H1 (cell line): ENCODE data around the gene NDUFB6. TPM values are rescaled to one million over a fixed set of nuclear protein-coding genes. Genes with fewer than 3 reads are reported as not detected.

Source experiments
- CTCF ChIA-PET: fragments of 300-600 bp; sonication (Branson Sonifier 250); formaldehyde crosslinking; loops from one replicate; lab custom pipeline; 2021; ENCODE audit not compliant: partially characterized antibody; lab: Charles Lee
- POLR2A ChIA-PET: fragments of 300-600 bp; sonication (Branson Sonifier 250); formaldehyde crosslinking; loops from one replicate; lab custom pipeline; 2021; ENCODE audit warnings: inconsistent platforms; ENCODE audit not compliant: partially characterized antibody; lab: Charles Lee
- DNase-seq, 2 experiments: peaks; one replicate each; pipeline versions ENCODE4 v3.0.0 to v3.0.0-alpha.2; 2010 to 2022; ENCODE audit warnings: low spot score in 2 of 2, low read depth in 1 of 2, mixed read lengths in 1 of 2
- FAIRE-seq: peaks from 2 replicates; lab custom pipeline; 2011; peaks lifted over from hg19 to GRCh38; lab: Jason Lieb, UNC
- H2AFZ ChIP-seq: 2 replicates; pipeline ENCODE4 v1.8.1; 2012; ENCODE audit warnings: low read length, inconsistent platforms
- H2AK5ac ChIP-seq: 2 replicates; pipeline ENCODE4 v1.6.1; 2013; ENCODE audit warnings: low read depth, low read length
- H2BK120ac ChIP-seq: replicated peaks from 2 replicates; pipeline ENCODE3; 2013; ENCODE audit warnings: low read depth, low read length, inconsistent platforms
- H2BK12ac ChIP-seq: 2 replicates; pipeline ENCODE4 v1.6.1; 2013; ENCODE audit warnings: low read depth, low read length
- H2BK15ac ChIP-seq: 2 replicates; pipeline ENCODE4 v1.6.1; 2013; ENCODE audit warnings: low read length
- H2BK20ac ChIP-seq: 2 replicates; pipeline ENCODE4 v1.6.1; 2013; ENCODE audit warnings: low read length
- H2BK5ac ChIP-seq: 2 replicates; pipeline ENCODE4 v1.6.1; 2013; ENCODE audit warnings: low read depth, low read length
- H3K14ac ChIP-seq: 2 replicates; pipeline ENCODE4 v1.6.1; 2013; ENCODE audit warnings: inconsistent platforms; ENCODE audit not compliant: insufficient read length
- H3K18ac ChIP-seq: 2 replicates; pipeline ENCODE4 v1.6.1; 2013; ENCODE audit warnings: low read length; ENCODE audit errors: extremely low read depth
- H3K23ac ChIP-seq: 2 replicates; pipeline ENCODE4 v1.6.1; 2013; ENCODE audit warnings: inconsistent platforms; ENCODE audit not compliant: insufficient read length
- H3K23me2 ChIP-seq: 2 replicates; pipeline ENCODE4 v1.6.1; 2013; ENCODE audit warnings: low read depth, low read length
- H3K27ac ChIP-seq: 2 replicates; pipeline ENCODE4 v1.6.1; 2011; ENCODE audit warnings: low read depth, low read length, inconsistent platforms
- H3K27me3 ChIP-seq, 4 experiments: replicated peaks in 1 of 4; 1 replicate in 1 of 4; 2 replicates in 3 of 4; pipeline versions ENCODE4 v1.6.1 to v1.8.1; 2011 to 2013; ENCODE audit warnings: low read length in 3 of 4, mild to moderate bottlenecking in 3 of 4, inconsistent platforms in 2 of 4, mixed read lengths in 2 of 4, moderate library complexity in 1 of 4; ENCODE audit not compliant: control insufficient read depth in 3 of 4, insufficient read depth in 3 of 4; ENCODE audit errors: extremely low read depth in 1 of 4
- H3K36me3 ChIP-seq, 4 experiments: 2 replicates each; pipeline versions ENCODE4 v1.6.1 to v1.8.1; 2011 to 2013; ENCODE audit warnings: mild to moderate bottlenecking in 4 of 4, low read length in 3 of 4, moderate library complexity in 2 of 4, control low read depth in 1 of 4, inconsistent platforms in 1 of 4; ENCODE audit not compliant: insufficient read depth in 4 of 4, control insufficient read depth in 2 of 4
- H3K4ac ChIP-seq: replicated peaks from 2 replicates; pipeline ENCODE3; 2013; ENCODE audit warnings: low read length, low read depth, mixed read lengths, inconsistent platforms; ENCODE audit not compliant: insufficient read length
- H3K4me1 ChIP-seq, 4 experiments: replicated peaks in 1 of 4; 1 replicate in 1 of 4; 2 replicates in 3 of 4; pipeline versions ENCODE4 v1.6.1 to v1.8.1; 2011 to 2013; ENCODE audit warnings: low read length in 3 of 4, inconsistent platforms in 2 of 4, mixed read lengths in 1 of 4; ENCODE audit not compliant: insufficient read depth in 4 of 4, control insufficient read depth in 3 of 4
- H3K4me2 ChIP-seq, 2 experiments: 2 replicates each; pipeline versions ENCODE4 v1.6.1 to v1.8.1; 2011 to 2013; ENCODE audit warnings: low read depth in 2 of 2, low read length in 2 of 2, control low read depth in 1 of 2, inconsistent platforms in 1 of 2, mild to moderate bottlenecking in 1 of 2; ENCODE audit not compliant: insufficient read depth in 1 of 2
- H3K4me3 ChIP-seq, 4 experiments: fragments of 200-600, 300-600 bp in 1 of 4; sonication (generic), shearing (Covaris generic), sonication (Bioruptor Twin) in 1 of 4; 2 replicates each; pipeline versions ENCODE4 v1.5.1 to v1.8.1; 2011 to 2016; ENCODE audit warnings: low read length in 4 of 4, low read depth in 3 of 4, control low read depth in 2 of 4, inconsistent platforms in 2 of 4, mild to moderate bottlenecking in 2 of 4, mixed read lengths in 1 of 4, moderate library complexity in 1 of 4; ENCODE audit not compliant: insufficient read depth in 2 of 4; ENCODE audit errors: extremely low read depth in 1 of 4
- H3K56ac ChIP-seq: replicated peaks from 2 replicates; pipeline ENCODE3; 2013; ENCODE audit warnings: low read depth, mild to moderate bottlenecking, mixed read lengths, low read length, inconsistent platforms; ENCODE audit not compliant: insufficient read length
- H3K79me1 ChIP-seq: 2 replicates; pipeline ENCODE4 v1.6.1; 2013; ENCODE audit warnings: low read depth, low read length, control low read depth
- H3K79me2 ChIP-seq, 2 experiments: 2 replicates each; pipeline versions ENCODE4 v1.6.1 to v1.8.1; 2012 to 2013; ENCODE audit warnings: low read length in 2 of 2, mild to moderate bottlenecking in 2 of 2, inconsistent platforms in 1 of 2; ENCODE audit not compliant: insufficient read depth in 2 of 2, control insufficient read depth in 1 of 2
- H3K9ac ChIP-seq, 4 experiments: replicated peaks in 1 of 4; 1 replicate in 1 of 4; 2 replicates in 3 of 4; pipeline versions ENCODE4 v1.6.1 to v1.8.1; 2011 to 2013; ENCODE audit warnings: low read depth in 3 of 4, low read length in 3 of 4, control low read depth in 2 of 4, mild to moderate bottlenecking in 2 of 4, moderate library complexity in 2 of 4, inconsistent platforms in 1 of 4; ENCODE audit errors: extremely low read depth in 1 of 4
- H3K9me3 ChIP-seq, 2 experiments: 2 replicates each; pipeline versions ENCODE4 v1.6.1 to v1.8.1; 2012 to 2013; ENCODE audit warnings: mild to moderate bottlenecking in 2 of 2, moderate library complexity in 2 of 2, control low read depth in 1 of 2, inconsistent platforms in 1 of 2, low read depth in 1 of 2, low read length in 1 of 2, mixed read lengths in 1 of 2; ENCODE audit not compliant: insufficient read depth in 2 of 2
- H4K20me1 ChIP-seq, 2 experiments: replicated peaks in 1 of 2; 2 replicates each; pipeline versions ENCODE3 to v1.8.1; 2011 to 2013; ENCODE audit warnings: inconsistent platforms in 2 of 2, low read length in 2 of 2, mild to moderate bottlenecking in 1 of 2; ENCODE audit not compliant: insufficient read depth in 2 of 2, control insufficient read depth in 1 of 2
- H4K5ac ChIP-seq: 2 replicates; pipeline ENCODE4 v1.6.1; 2013; ENCODE audit warnings: low read length, low read depth, mixed read lengths, inconsistent platforms; ENCODE audit not compliant: insufficient read length
- H4K8ac ChIP-seq: 2 replicates; pipeline ENCODE4 v1.8.0; 2013; ENCODE audit warnings: mild to moderate bottlenecking, moderate library complexity, low read length, inconsistent platforms; ENCODE audit not compliant: insufficient read depth; ENCODE audit errors: extremely low read depth
- H4K91ac ChIP-seq: replicated peaks from 2 replicates; pipeline ENCODE3; 2013; ENCODE audit warnings: low read length, mixed read lengths, inconsistent platforms; ENCODE audit not compliant: insufficient read length
- CEBPB ChIP-seq: IDR thresholded peaks from 2 replicates; pipeline ENCODE4 v1.6.1; 2012; ENCODE audit warnings: low read depth, low read length
- CHD1 ChIP-seq: IDR thresholded peaks from 2 replicates; pipeline ENCODE4 v1.6.1; 2012; ENCODE audit warnings: low read depth, low read length, improper control_type of control experiment
- JUND ChIP-seq: IDR thresholded peaks from 2 replicates; pipeline ENCODE4 v1.6.1; 2011; ENCODE audit warnings: mild to moderate bottlenecking, improper control_type of control experiment, low read length
- KDM1A ChIP-seq: fragments of 200-600, 300-600 bp; sonication (generic); IDR thresholded peaks from 2 replicates; pipeline ENCODE4 v1.7.1; 2016; ENCODE audit warnings: mild to moderate bottlenecking, low read length, borderline replicate concordance
- NRF1 ChIP-seq: IDR thresholded peaks from 2 replicates; pipeline ENCODE4 v1.6.1; 2011; ENCODE audit warnings: mild to moderate bottlenecking, low read depth, low read length, improper control_type of control experiment
- POU5F1 ChIP-seq: IDR thresholded peaks from 2 replicates; pipeline ENCODE4 v1.6.1; 2011; ENCODE audit warnings: low read depth, mild to moderate bottlenecking, low read length, moderate library complexity
- RAD21 ChIP-seq, 2 experiments: IDR thresholded peaks in 1 of 2; conservative IDR thresholded peaks in 1 of 2; 2 replicates each; pipeline ENCODE4 v1.6.1; 2011; ENCODE audit warnings: low read depth in 2 of 2, low read length in 2 of 2, improper control_type of control experiment in 1 of 2, inconsistent platforms in 1 of 2, mild to moderate bottlenecking in 1 of 2, moderate library complexity in 1 of 2
- SUZ12 ChIP-seq: fragments of 200-600 bp; sonication (generic); IDR thresholded peaks from 2 replicates; pipeline ENCODE4 v1.6.1; 2012; ENCODE audit warnings: mild to moderate bottlenecking, inconsistent platforms, low read length, moderate library complexity, mixed read lengths
- YY1 ChIP-seq: IDR thresholded peaks from 2 replicates; pipeline ENCODE4 v1.6.1; 2011; ENCODE audit warnings: low read depth, mild to moderate bottlenecking, low read length
- WGBS, 2 experiments: shearing (Covaris generic) in 1 of 2; methylation state at CpG; one replicate each; pipeline versions ENCODE4 v1.1.6 to v1.1.7; 2013 to 2015; ENCODE audit warnings: low lambda C conversion rate in 2 of 2, mixed read lengths in 2 of 2, inconsistent platforms in 1 of 2, low coverage in 1 of 2, missing lambda C conversion rate in 1 of 2; ENCODE audit not compliant: insufficient replicate concordance in 2 of 2, insufficient coverage in 1 of 2, insufficient read length in 1 of 2; ENCODE audit errors: extremely low coverage in 1 of 2, missing lambda C conversion rate in 1 of 2; 5-methylcytosine and 5-hydroxymethylcytosine counted together
- polyA plus RNA-seq, 7 experiments: library from polyadenylated mRNA; depleted of rRNA in 3 of 7; stranded (reverse) in 5 of 7; unstranded in 2 of 7; fragments of >200 nt in 5 of 7; fragments of 200-250 nt in 2 of 7; gene quantifications; 1 replicate in 5 of 7; 2 replicates in 1 of 7; 4 replicates in 1 of 7; pipeline versions ENCODE4 v1.2.1 to v1.2.3, GENCODE V29; 2011 to 2013; ENCODE audit warnings: missing spikeins in 2 of 7, mixed read lengths in 2 of 7
- total RNA-seq: library from RNA; stranded (reverse); fragmentation: NEBNext Ultra II Directional; extraction: Animal tissue kit (Norgen Biotek cat#: 25700); gene quantifications from 2 replicates; pipeline ENCODE4 v1.2.1, GENCODE V29; 2021
- TF ChIP-seq, protein P1 (sequence below): IDR thresholded peaks from 2 replicates; pipeline ENCODE4 v1.6.1; 2011; ENCODE audit warnings: low read depth, mild to moderate bottlenecking, low read length; ENCODE audit not compliant: insufficient read depth
- TF ChIP-seq, protein P2 (sequence below), 3 experiments: IDR thresholded peaks; 1 replicate in 2 of 3; 2 replicates in 1 of 3; pipeline versions ENCODE4 v1.5.1 to v1.6.1; 2011; ENCODE audit warnings: low read length in 3 of 3, mild to moderate bottlenecking in 3 of 3, inconsistent platforms in 2 of 3, low read depth in 1 of 3, moderate library complexity in 1 of 3; ENCODE audit not compliant: insufficient read depth in 1 of 3; ENCODE audit errors: control extremely low read depth in 1 of 3

Gene NDUFB6
- total and polyA plus RNA-seq, 2 of the 8 experiments (the other 6 are each of a cell fraction or from before 2014, with no cell fraction given), result 55.8 to 61.4 TPM

DNA sequence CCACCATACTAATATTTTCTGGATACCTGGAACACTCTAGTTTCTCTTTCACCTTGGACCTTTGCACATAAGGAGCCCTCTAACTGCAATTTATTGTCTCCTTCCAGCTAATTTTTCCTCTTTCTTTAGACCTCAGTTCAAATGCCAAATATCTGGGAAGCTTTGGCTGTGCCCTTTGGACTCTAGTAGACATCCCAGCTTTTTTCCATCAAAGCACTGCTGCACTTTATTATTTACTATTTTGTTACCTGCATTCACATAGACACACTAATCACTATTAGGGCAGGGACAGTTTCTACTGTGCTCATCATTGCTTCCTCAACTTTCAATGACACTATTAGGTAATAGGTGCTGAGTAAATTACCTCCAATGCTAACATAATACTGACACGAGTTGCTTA is 49.0 kb downstream of the NDUFB6 start:
- FAIRE-seq (no peak), DNase-seq (no peak)
- no peak overlapping the region for H3K4me2 ChIP-seq
- peaks cover 4% of the 10 kb centered on the region; the same call in 1 of the 2 replicates for H3K23me2 ChIP-seq
- H3K4ac ChIP-seq, result no peak overlapping the region
- H2BK5ac ChIP-seq, result no peak overlapping the region
- no peak overlapping the region for H2BK12ac ChIP-seq
- no peak overlapping the region for H2AFZ ChIP-seq
- no peak overlapping the region for H2AK5ac ChIP-seq
- no peak overlapping the region for H3K18ac ChIP-seq
- H3K79me1 ChIP-seq, result no peaks in the 10 kb centered on the region; the same call in 1 of the 2 replicates
- H4K8ac ChIP-seq, result no peak overlapping the region
- no peak overlapping the region for H2BK15ac ChIP-seq
- H4K20me1 ChIP-seq, result no peaks in the 10 kb centered on the region
- ChIA-PET CTCF (interaction anchor here (1.3 kb wide), 1 partner anchor 144 kb away, joined by 4 read pairs; no protein-coding TSS in a partner anchor), POLR2A (no interaction called here)
- no peak overlapping the region for H3K23ac ChIP-seq
- H3K9me3 ChIP-seq, result peaks cover 8 to 11% of the 10 kb centered on the region in 2 experiments
- H2BK120ac ChIP-seq, result no peak overlapping the region
- H3K36me3 ChIP-seq, result peaks cover 0 to 6% (median 0%) of the 10 kb centered on the region in 4 experiments; a peak in 3 of 8 replicates
- H3K14ac ChIP-seq, result no peak overlapping the region
- H3K4me1 ChIP-seq, result peaks cover 0 to 5% (median 2%) of the 10 kb centered on the region in 4 experiments; a peak in 3 of 7 replicates
- H4K91ac ChIP-seq, result no peak overlapping the region
- H3K27ac ChIP-seq, result no peak overlapping the region
- no peak overlapping the region for H3K4me3 ChIP-seq
- H3K27me3 ChIP-seq, result no peaks in the 10 kb centered on the region
- no peak overlapping the region for H3K9ac ChIP-seq
- no peak overlapping the region for H4K5ac ChIP-seq
- 0 out of 4 replicates have a peak, but pooled peaks cover 0 to 13% of the 10 kb centered on the region in 2 experiments for H3K79me2 ChIP-seq
- H2BK20ac ChIP-seq, result no peak overlapping the region
- H3K56ac ChIP-seq, result no peak overlapping the region
- WGBS, 2 experiments, result 100% methylated on average over 1 of the region's 1 CpG; no CpG with 5 or more reads in 1 of the 2 experiments
- no peak for TF ChIP-seq CEBPB
- TF ChIP-seq POU5F1, result no peak
- no peak for TF ChIP-seq RAD21 (IDR thresholded peaks at IDR 0.05 in 1 of 2, conservative IDR thresholded peaks at IDR 0.05 in 1 of 2; ENCODE audit: low read depth in 2 of 2, low read length in 2 of 2)
- no peak for TF ChIP-seq KDM1A
- no peak for TF ChIP-seq YY1
- no peak for TF ChIP-seq CHD1
- no peak for TF ChIP-seq JUND
- TF ChIP-seq SUZ12, result no peak
- TF ChIP-seq, protein P1, sequence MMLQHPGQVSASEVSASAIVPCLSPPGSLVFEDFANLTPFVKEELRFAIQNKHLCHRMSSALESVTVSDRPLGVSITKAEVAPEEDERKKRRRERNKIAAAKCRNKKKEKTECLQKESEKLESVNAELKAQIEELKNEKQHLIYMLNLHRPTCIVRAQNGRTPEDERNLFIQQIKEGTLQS, result no peak
- TF ChIP-seq, protein P2, sequence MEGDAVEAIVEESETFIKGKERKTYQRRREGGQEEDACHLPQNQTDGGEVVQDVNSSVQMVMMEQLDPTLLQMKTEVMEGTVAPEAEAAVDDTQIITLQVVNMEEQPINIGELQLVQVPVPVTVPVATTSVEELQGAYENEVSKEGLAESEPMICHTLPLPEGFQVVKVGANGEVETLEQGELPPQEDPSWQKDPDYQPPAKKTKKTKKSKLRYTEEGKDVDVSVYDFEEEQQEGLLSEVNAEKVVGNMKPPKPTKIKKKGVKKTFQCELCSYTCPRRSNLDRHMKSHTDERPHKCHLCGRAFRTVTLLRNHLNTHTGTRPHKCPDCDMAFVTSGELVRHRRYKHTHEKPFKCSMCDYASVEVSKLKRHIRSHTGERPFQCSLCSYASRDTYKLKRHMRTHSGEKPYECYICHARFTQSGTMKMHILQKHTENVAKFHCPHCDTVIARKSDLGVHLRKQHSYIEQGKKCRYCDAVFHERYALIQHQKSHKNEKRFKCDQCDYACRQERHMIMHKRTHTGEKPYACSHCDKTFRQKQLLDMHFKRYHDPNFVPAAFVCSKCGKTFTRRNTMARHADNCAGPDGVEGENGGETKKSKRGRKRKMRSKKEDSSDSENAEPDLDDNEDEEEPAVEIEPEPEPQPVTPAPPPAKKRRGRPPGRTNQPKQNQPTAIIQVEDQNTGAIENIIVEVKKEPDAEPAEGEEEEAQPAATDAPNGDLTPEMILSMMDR (IDR thresholded peaks at IDR 0.05; ENCODE audit: control extremely low read depth in 1 of 3, insufficient read depth in 1 of 3, low read depth in 1 of 3, low read length in 3 of 3), result no peak
- TF ChIP-seq NRF1, result no peak
